Endothelial cell of umbilical vein (primary cell): Measurements from ENCODE around the gene ESYT2. TPM values are rescaled to one million over a fixed set of nuclear protein-coding genes. Genes with fewer than 3 reads are reported as not detected.
A peak's percentile ranks its signal among the peaks of the same experiment; 100 is the strongest.

Experiments used
- Bru-seq: library from RNA; stranded (reverse); fragments of 400-500 nt; gene quantifications from one replicate; lab custom pipeline; 2021; lab: Mats Ljungman, UMichigan
- BruChase-seq, 2 experiments: library from RNA; stranded (reverse); fragments of 400-500 nt; gene quantifications; one replicate each; lab custom pipeline; 2021; lab: Mats Ljungman, UMichigan
- BruUV-seq: library from RNA; stranded (reverse); fragments of 400-500 nt; replicated peaks from 2 replicates; lab custom pipeline; 2021; lab: Mats Ljungman, UMichigan
- CTCF ChIA-PET: fragments of 300-600, 350-600 bp; sonication (Branson Sonifier 250); formaldehyde crosslinking; loops from one replicate; lab custom pipeline; 2021; ENCODE audit warnings: antibody characterized with exemption, inconsistent platforms; lab: Charles Lee
- POLR2A ChIA-PET: fragments of 300-600, 350-600 bp; sonication (Branson Sonifier 250); formaldehyde crosslinking; loops from one replicate; lab custom pipeline; 2021; ENCODE audit warnings: antibody characterized with exemption, inconsistent platforms; lab: Charles Lee
- DNase-seq: peaks from one replicate; pipeline ENCODE4 v3.0.0-alpha.2; 2011; ENCODE audit warnings: low read depth, low spot score
- FAIRE-seq: peaks from 2 replicates; lab custom pipeline; 2011; peaks lifted over from hg19 to GRCh38; lab: Jason Lieb, UNC
- H2AFZ ChIP-seq: 2 replicates; pipeline ENCODE4 v1.6.0; 2012; ENCODE audit warnings: low read depth, low read length, control low read depth, inconsistent platforms
- H3K27ac ChIP-seq: 2 replicates; pipeline ENCODE4 v1.5.1; 2011; ENCODE audit warnings: low read depth, mild to moderate bottlenecking, control low read depth, low read length, moderate library complexity; ENCODE audit not compliant: insufficient read depth
- H3K27me3 ChIP-seq, 2 experiments: 2 replicates each; pipeline versions ENCODE4 v1.6.0 to v1.6.1; 2011; ENCODE audit warnings: low read length in 2 of 2, mixed read lengths in 1 of 2; ENCODE audit not compliant: control insufficient read depth in 2 of 2, insufficient read depth in 2 of 2
- H3K36me3 ChIP-seq, 2 experiments: 2 replicates in 1 of 2; 3 replicates in 1 of 2; pipeline ENCODE4 v1.5.1; 2011; ENCODE audit warnings: low read length in 2 of 2, mild to moderate bottlenecking in 1 of 2, moderate library complexity in 1 of 2; ENCODE audit not compliant: control insufficient read depth in 2 of 2, insufficient read depth in 2 of 2; ENCODE audit errors: extremely low read depth in 1 of 2
- H3K4me1 ChIP-seq: 3 replicates; pipeline ENCODE4 v1.5.1; 2011; ENCODE audit warnings: mild to moderate bottlenecking, low read length; ENCODE audit not compliant: control insufficient read depth, insufficient read depth; ENCODE audit errors: extremely low read depth
- H3K4me2 ChIP-seq: 2 replicates; pipeline ENCODE4 v1.6.1; 2011; ENCODE audit warnings: low read length, control low read depth, mixed read lengths; ENCODE audit not compliant: insufficient read depth
- H3K4me3 ChIP-seq, 3 experiments: fragments of 200-600 bp in 1 of 3; sonication (generic), shearing (Covaris generic) in 1 of 3; replicated peaks in 1 of 3; 2 replicates each; pipeline ENCODE4 v1.5.1; 2011 to 2016; ENCODE audit warnings: control low read depth in 3 of 3, low read length in 3 of 3, mild to moderate bottlenecking in 2 of 3, inconsistent platforms in 1 of 3, low read depth in 1 of 3, moderate library complexity in 1 of 3; ENCODE audit not compliant: insufficient read depth in 1 of 3
- H3K79me2 ChIP-seq: 2 replicates; pipeline ENCODE4 v1.6.0; 2012; ENCODE audit warnings: low read length, inconsistent platforms; ENCODE audit not compliant: control insufficient read depth, insufficient read depth
- H3K9ac ChIP-seq: replicated peaks from 2 replicates; pipeline ENCODE3; 2011; ENCODE audit warnings: low read length, control low read depth; ENCODE audit not compliant: insufficient read depth; ENCODE audit errors: extremely low read depth
- H3K9me1 ChIP-seq: replicated peaks from 3 replicates; pipeline ENCODE4 v1.6.0; 2011; ENCODE audit warnings: mild to moderate bottlenecking, low read length; ENCODE audit not compliant: control insufficient read depth, insufficient read depth; ENCODE audit errors: extremely low read depth
- H3K9me3 ChIP-seq: replicated peaks from 2 replicates; pipeline ENCODE4 v1.5.1; 2012; ENCODE audit warnings: low read length, inconsistent platforms; ENCODE audit not compliant: control insufficient read depth, insufficient read depth
- H4K20me1 ChIP-seq: replicated peaks from 2 replicates; pipeline ENCODE3; 2011; ENCODE audit warnings: mild to moderate bottlenecking, low read length; ENCODE audit not compliant: control insufficient read depth, insufficient read depth; ENCODE audit errors: extremely low read depth
- EZH2 ChIP-seq: IDR thresholded peaks from 2 replicates; pipeline ENCODE4 v1.6.1; 2012; ENCODE audit warnings: borderline replicate concordance, low read depth, mild to moderate bottlenecking, moderate library complexity, low read length, inconsistent platforms; ENCODE audit not compliant: severe bottlenecking
- FOS ChIP-seq: IDR thresholded peaks from 2 replicates; pipeline ENCODE4 v1.6.1; 2011; ENCODE audit warnings: mild to moderate bottlenecking, low read length, moderate library complexity, borderline replicate concordance; ENCODE audit not compliant: insufficient read depth
- GATA2 ChIP-seq: IDR thresholded peaks from 2 replicates; pipeline ENCODE4 v1.7.0; 2011; ENCODE audit warnings: low read depth, mild to moderate bottlenecking, moderate library complexity, mixed read lengths, low read length; ENCODE audit not compliant: insufficient read length, insufficient read depth
- JUN ChIP-seq: IDR thresholded peaks from 2 replicates; pipeline ENCODE4 v1.6.1; 2011; ENCODE audit warnings: borderline replicate concordance, low read depth; ENCODE audit not compliant: insufficient read length, insufficient read depth
- MYC ChIP-seq: IDR thresholded peaks from one replicate; pipeline ENCODE4 v1.6.1; 2011; ENCODE audit warnings: mild to moderate bottlenecking, low read depth, low read length
- POLR2A ChIP-seq: IDR thresholded peaks from 2 replicates; pipeline ENCODE4 v1.6.1; 2012; ENCODE audit warnings: low read depth, mild to moderate bottlenecking, control low read depth, low read length
- POLR2AphosphoS5 ChIP-seq: IDR thresholded peaks from 2 replicates; pipeline ENCODE4 v1.6.1; 2012; ENCODE audit warnings: low read depth, mild to moderate bottlenecking, control low read depth, low read length, moderate library complexity; ENCODE audit not compliant: insufficient read depth
- dilution Hi-C: fragments of 300-500 bp; cut with MboI; formaldehyde crosslinking; loops from one replicate; pipeline ENCODE4 v1.15.0; 2019; ENCODE audit warnings: low sequenced_read_pairs; ENCODE audit not compliant: extremely low pct_ligation_motif_present
- intact Hi-C: fragments of 100-400 bp; cut with micrococcal nuclease; formaldehyde crosslinking; loops from one replicate; pipeline ENCODE4 v1.10.0; 2022
- long read RNA-seq: library from polyadenylated mRNA; stranded (forward); transcript quantifications from one replicate; pipeline ENCODE4 v2.0.0, GENCODE V29; 2021
- polyA minus RNA-seq, 3 experiments: library from RNA; depleted of rRNA, polyadenylated mRNA; stranded (reverse); fragments of >200 nt; gene quantifications; 1 replicate in 1 of 3; 2 replicates in 2 of 3; pipeline ENCODE4 v1.2.3, GENCODE V29; 2011
- polyA plus RNA-seq, 4 experiments: library from polyadenylated mRNA; depleted of rRNA in 3 of 4; stranded (reverse) in 3 of 4; unstranded in 1 of 4; fragments of >200 nt; gene quantifications; 2 replicates each; pipeline versions ENCODE4 v1.2.1 to v1.2.3, GENCODE V29; 2011 to 2012; ENCODE audit warnings: missing spikeins in 1 of 4
- total RNA-seq: library from RNA; stranded (reverse); gene quantifications from 2 replicates; pipeline ENCODE4 v1.2.3, GENCODE V29; 2021
- TF ChIP-seq, protein P1 (sequence below), 2 donors: IDR thresholded peaks; 1 replicate in 1 of 2; 2 replicates in 1 of 2; pipeline ENCODE4 v1.5.1; 2011; ENCODE audit warnings: low read length in 2 of 2, mild to moderate bottlenecking in 2 of 2, moderate library complexity in 2 of 2, control low read depth in 1 of 2, inconsistent platforms in 1 of 2, low read depth in 1 of 2; ENCODE audit not compliant: insufficient read depth in 1 of 2; ENCODE audit errors: extremely low read depth in 1 of 2
- TF ChIP-seq, protein P2 (sequence below): IDR thresholded peaks from 2 replicates; pipeline ENCODE4 v1.6.1; 2011; ENCODE audit not compliant: insufficient read depth, insufficient read length

The ESYT2 gene, protein sequence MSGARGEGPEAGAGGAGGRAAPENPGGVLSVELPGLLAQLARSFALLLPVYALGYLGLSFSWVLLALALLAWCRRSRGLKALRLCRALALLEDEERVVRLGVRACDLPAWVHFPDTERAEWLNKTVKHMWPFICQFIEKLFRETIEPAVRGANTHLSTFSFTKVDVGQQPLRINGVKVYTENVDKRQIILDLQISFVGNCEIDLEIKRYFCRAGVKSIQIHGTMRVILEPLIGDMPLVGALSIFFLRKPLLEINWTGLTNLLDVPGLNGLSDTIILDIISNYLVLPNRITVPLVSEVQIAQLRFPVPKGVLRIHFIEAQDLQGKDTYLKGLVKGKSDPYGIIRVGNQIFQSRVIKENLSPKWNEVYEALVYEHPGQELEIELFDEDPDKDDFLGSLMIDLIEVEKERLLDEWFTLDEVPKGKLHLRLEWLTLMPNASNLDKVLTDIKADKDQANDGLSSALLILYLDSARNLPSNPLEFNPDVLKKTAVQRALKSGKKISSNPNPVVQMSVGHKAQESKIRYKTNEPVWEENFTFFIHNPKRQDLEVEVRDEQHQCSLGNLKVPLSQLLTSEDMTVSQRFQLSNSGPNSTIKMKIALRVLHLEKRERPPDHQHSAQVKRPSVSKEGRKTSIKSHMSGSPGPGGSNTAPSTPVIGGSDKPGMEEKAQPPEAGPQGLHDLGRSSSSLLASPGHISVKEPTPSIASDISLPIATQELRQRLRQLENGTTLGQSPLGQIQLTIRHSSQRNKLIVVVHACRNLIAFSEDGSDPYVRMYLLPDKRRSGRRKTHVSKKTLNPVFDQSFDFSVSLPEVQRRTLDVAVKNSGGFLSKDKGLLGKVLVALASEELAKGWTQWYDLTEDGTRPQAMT
- total RNA-seq (40.6 and 46.6 TPM in 2 replicates), polyA plus RNA-seq (15.5 and 18.8 TPM in 2 replicates), polyA minus RNA-seq (33.4 and 35.3 TPM in 2 replicates), Bru-seq, nascent RNA (percentile 84 among the genes with signal in this experiment), BruChase-seq, experiment 1, labeled RNA remaining after a 6-hour chase (percentile 83 among the genes with signal in this experiment), BruChase-seq, experiment 2, labeled RNA remaining after a 2-hour chase (percentile 91 among the genes with signal in this experiment)
- polyA plus RNA-seq (2011; cell fraction: cytosol; rRNA removed) = 19.7 and 20.5 TPM in 2 replicates
- 24.4 and 24.8 TPM in 2 replicates for polyA plus RNA-seq (2011; cell fraction: nucleus; rRNA removed)
- 24.9 and 34.3 TPM in 2 replicates for polyA plus RNA-seq (2012)
- 50.1 TPM for polyA minus RNA-seq (2011; cell fraction: cytosol; rRNA and poly(A)+ RNA removed)
- polyA minus RNA-seq (2011; cell fraction: nucleus; rRNA and poly(A)+ RNA removed) = 21.1 and 24.2 TPM in 2 replicates
- long read RNA-seq, full-length matches to known transcripts = 66 of 96 reads
- long read RNA-seq, partial matches to known transcripts = 10 of 96 reads
- long read RNA-seq, other reads (novel, unspliced or antisense) = 20 of 96 reads

- peak within 1 kb of the TSS; percentile 76 for H3K4me2 ChIP-seq
- DNase-seq (peak; percentile 97), FAIRE-seq (peak; percentile 92)
- H3K9me3 ChIP-seq = no peaks in the 10 kb centered on the region
- intact Hi-C loops = loop anchor here (1.0 to 2.0 kb wide), 7 partner anchors 11 to 147 kb away; partner anchors contain the start of genes DYNC2I1 and NCAPG2
- TSS peak; percentile 78 for BruUV-seq
- TF ChIP-seq FOS = no peak
- TF ChIP-seq POLR2AphosphoS5 = peak; percentile 97
- TF ChIP-seq, protein P1, sequence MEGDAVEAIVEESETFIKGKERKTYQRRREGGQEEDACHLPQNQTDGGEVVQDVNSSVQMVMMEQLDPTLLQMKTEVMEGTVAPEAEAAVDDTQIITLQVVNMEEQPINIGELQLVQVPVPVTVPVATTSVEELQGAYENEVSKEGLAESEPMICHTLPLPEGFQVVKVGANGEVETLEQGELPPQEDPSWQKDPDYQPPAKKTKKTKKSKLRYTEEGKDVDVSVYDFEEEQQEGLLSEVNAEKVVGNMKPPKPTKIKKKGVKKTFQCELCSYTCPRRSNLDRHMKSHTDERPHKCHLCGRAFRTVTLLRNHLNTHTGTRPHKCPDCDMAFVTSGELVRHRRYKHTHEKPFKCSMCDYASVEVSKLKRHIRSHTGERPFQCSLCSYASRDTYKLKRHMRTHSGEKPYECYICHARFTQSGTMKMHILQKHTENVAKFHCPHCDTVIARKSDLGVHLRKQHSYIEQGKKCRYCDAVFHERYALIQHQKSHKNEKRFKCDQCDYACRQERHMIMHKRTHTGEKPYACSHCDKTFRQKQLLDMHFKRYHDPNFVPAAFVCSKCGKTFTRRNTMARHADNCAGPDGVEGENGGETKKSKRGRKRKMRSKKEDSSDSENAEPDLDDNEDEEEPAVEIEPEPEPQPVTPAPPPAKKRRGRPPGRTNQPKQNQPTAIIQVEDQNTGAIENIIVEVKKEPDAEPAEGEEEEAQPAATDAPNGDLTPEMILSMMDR (IDR thresholded peaks at IDR 0.05; ENCODE audit: extremely low read depth in 1 of 2, insufficient read depth in 1 of 2, low read depth in 1 of 2, low read length in 2 of 2) = peak in 1 of 2 donors; percentile 22
- TF ChIP-seq EZH2 = no peak
- no peak for TF ChIP-seq MYC
- TF ChIP-seq, protein P2, sequence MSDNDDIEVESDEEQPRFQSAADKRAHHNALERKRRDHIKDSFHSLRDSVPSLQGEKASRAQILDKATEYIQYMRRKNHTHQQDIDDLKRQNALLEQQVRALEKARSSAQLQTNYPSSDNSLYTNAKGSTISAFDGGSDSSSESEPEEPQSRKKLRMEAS = no peak
- TF ChIP-seq GATA2 = no peak
- peak; percentile 92 for TF ChIP-seq POLR2A
- TF ChIP-seq JUN = peak; percentile 69
- H4K20me1 ChIP-seq = no peaks in the 10 kb centered on the region
- dilution Hi-C loops = no loop called here
- H3K79me2 ChIP-seq = peaks cover 28% of the 10 kb centered on the region
- peaks cover 0 to 1% of the 10 kb centered on the region in 2 experiments for H3K27me3 ChIP-seq
- H3K4me3 ChIP-seq = peak within 1 kb of the TSS; percentile 72 to 99 (median 80)
- peak within 1 kb of the TSS; percentile 88 for H3K9ac ChIP-seq
- no peaks in the 10 kb centered on the region for H3K9me1 ChIP-seq
- H3K27ac ChIP-seq = peak within 1 kb of the TSS; percentile 66
- H3K4me1 ChIP-seq = peaks cover 10% of the 10 kb centered on the region
- ChIA-PET POLR2A (interaction anchor here (0.5 to 1.2 kb wide), 5 partner anchors 31 to 76 kb away, joined by 3 to 5 read pairs (median 5); no protein-coding TSS in a partner anchor), CTCF (interaction anchor here (0.7 to 2.4 kb wide), 9 partner anchors 8 to 147 kb away, joined by 3 to 18 read pairs (median 7); no protein-coding TSS in a partner anchor)
- peak within 1 kb of the TSS; percentile 56 for H2AFZ ChIP-seq
- H3K36me3 ChIP-seq = no peaks in the 10 kb centered on the region
Observed at GRCh38 chr7:158829342-158830210, at the start of gene ESYT2. ESYT2 (minus strand) TSS chr7:158829509; CDS start chr7:158829418, 91 bp downstream.
